ENCODE data around the gene APOH. TPM values are rescaled to one million over a fixed set of nuclear protein-coding genes. Genes with fewer than 3 reads are reported as not detected.

APOH gene
- total and polyA plus RNA-seq, 2 of the 13 experiments (the other 11 are each of a cell fraction or from before 2014, with no cell fraction given), result 4,846 to 5,748 TPM

- TF ChIP-seq JUN (CRISPR knock-in tag; IDR thresholded peaks at IDR 0.05), result no peak
- TF ChIP-seq NR2F6 (IDR thresholded peaks at IDR 0.05), result peak; percentile 62
- peak; percentile 57; the same call in 1 of the 2 replicates for TF ChIP-seq NR2F6 (CRISPR knock-in tag; IDR thresholded peaks at IDR 0.05)
- TF ChIP-seq MTA1 (CRISPR knock-in tag; IDR thresholded peaks at IDR 0.05; ENCODE audit: borderline replicate concordance), result no peak
- no peak for TF ChIP-seq MZF1 (CRISPR knock-in tag; IDR thresholded peaks at IDR 0.05; ENCODE audit: borderline replicate concordance)
- no peak for TF ChIP-seq KMT2B (CRISPR knock-in tag; IDR thresholded peaks at IDR 0.05)
- no peak for TF ChIP-seq ZNF446 (CRISPR knock-in tag; IDR thresholded peaks at IDR 0.05)
- no peak for TF ChIP-seq PRDM10 (CRISPR knock-in tag; IDR thresholded peaks at IDR 0.05; ENCODE audit: low read depth)
- no peak for TF ChIP-seq EED (CRISPR knock-in tag; IDR thresholded peaks at IDR 0.05)
- peak; percentile 27 for TF ChIP-seq TEAD3 (CRISPR knock-in tag; optimal IDR thresholded peaks at IDR 0.05; ENCODE audit: borderline replicate concordance)
- TF ChIP-seq EHMT2 (IDR thresholded peaks at IDR 0.05; ENCODE audit: borderline replicate concordance, low read depth, low read length), result no peak; the same call in 1 of the 2 replicates
- TF ChIP-seq ZNF460 (CRISPR knock-in tag; IDR thresholded peaks at IDR 0.05; ENCODE audit: borderline replicate concordance), result no peak
- TF ChIP-seq E2F1 (CRISPR knock-in tag; IDR thresholded peaks at IDR 0.05), result no peak
- no peak for TF ChIP-seq ZNF607 (CRISPR knock-in tag; IDR thresholded peaks at IDR 0.05; ENCODE audit: borderline replicate concordance)
- TF ChIP-seq ZNF101 (CRISPR knock-in tag; IDR thresholded peaks at IDR 0.05; ENCODE audit: borderline replicate concordance, low read depth), result no peak
- no peak for TF ChIP-seq ZNF329 (CRISPR knock-in tag; IDR thresholded peaks at IDR 0.05; ENCODE audit: low read depth)
- no peak for TF ChIP-seq ZNF703 (CRISPR knock-in tag; IDR thresholded peaks at IDR 0.05; ENCODE audit: borderline replicate concordance)
- no peak for TF ChIP-seq MIER2 (CRISPR knock-in tag; IDR thresholded peaks at IDR 0.05)
- no peak for TF ChIP-seq ZNF777 (CRISPR knock-in tag; IDR thresholded peaks at IDR 0.05)
- no peak for TF ChIP-seq AGO1 (IDR thresholded peaks at IDR 0.05; ENCODE audit: low read depth, low read length, poor library complexity, severe bottlenecking)
- no peak for TF ChIP-seq ZFYVE20 (CRISPR knock-in tag; IDR thresholded peaks at IDR 0.05; ENCODE audit: borderline replicate concordance, low read depth)
- TF ChIP-seq RFXANK (CRISPR knock-in tag; IDR thresholded peaks at IDR 0.05), result 0 out of 2 replicates have a peak, but pooled peaks have one; percentile 26
- no peak for TF ChIP-seq ZIK1 (CRISPR knock-in tag; IDR thresholded peaks at IDR 0.05; ENCODE audit: borderline replicate concordance, low read depth)
- no peak for TF ChIP-seq ZNF274 (CRISPR knock-in tag; IDR thresholded peaks at IDR 0.05)
- no peak for TF ChIP-seq CC2D1A (CRISPR knock-in tag; IDR thresholded peaks at IDR 0.05)
- TF ChIP-seq, protein P1, sequence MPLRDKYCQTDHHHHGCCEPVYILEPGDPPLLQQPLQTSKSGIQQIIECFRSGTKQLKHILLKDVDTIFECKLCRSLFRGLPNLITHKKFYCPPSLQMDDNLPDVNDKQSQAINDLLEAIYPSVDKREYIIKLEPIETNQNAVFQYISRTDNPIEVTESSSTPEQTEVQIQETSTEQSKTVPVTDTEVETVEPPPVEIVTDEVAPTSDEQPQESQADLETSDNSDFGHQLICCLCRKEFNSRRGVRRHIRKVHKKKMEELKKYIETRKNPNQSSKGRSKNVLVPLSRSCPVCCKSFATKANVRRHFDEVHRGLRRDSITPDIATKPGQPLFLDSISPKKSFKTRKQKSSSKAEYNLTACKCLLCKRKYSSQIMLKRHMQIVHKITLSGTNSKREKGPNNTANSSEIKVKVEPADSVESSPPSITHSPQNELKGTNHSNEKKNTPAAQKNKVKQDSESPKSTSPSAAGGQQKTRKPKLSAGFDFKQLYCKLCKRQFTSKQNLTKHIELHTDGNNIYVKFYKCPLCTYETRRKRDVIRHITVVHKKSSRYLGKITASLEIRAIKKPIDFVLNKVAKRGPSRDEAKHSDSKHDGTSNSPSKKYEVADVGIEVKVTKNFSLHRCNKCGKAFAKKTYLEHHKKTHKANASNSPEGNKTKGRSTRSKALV (CRISPR knock-in tag; IDR thresholded peaks at IDR 0.05), result no peak
These were observed 6.3 kb upstream of the APOH start (continued) for GRCh38 chr17:66235377-66235994.

Measured in HepG2 (cell line).